ENCODE results near the gene DDX10. TPM values are rescaled to one million over a fixed set of nuclear protein-coding genes. Genes with fewer than 3 reads are reported as not detected.

DDX10 gene
- total and polyA plus RNA-seq, 10 donors, result 17.5 to 39.3 (median 23.0) TPM

GRCh38 chr11:108726077-108726800 is 61.4 kb downstream of the DDX10 start:
- H3K9me3 ChIP-seq, result peaks cover 0 to 9% (median 0%) of the 10 kb centered on the region in 8 donors
- H3K36me3 ChIP-seq, result peaks cover 0 to 51% (median 21%) of the 10 kb centered on the region in 6 donors
- no peak overlapping the region for H3K4me3 ChIP-seq
- H3K4me1 ChIP-seq, result no peaks in the 10 kb centered on the region
- intact Hi-C loops (cut with DNase I; ENCODE audit: low total_unique reads), result no loop called here
- H3K27me3 ChIP-seq (replicated peaks in 1 of 7), result no peaks in the 10 kb centered on the region
- H3K27ac ChIP-seq, result no peak overlapping the region
- DNase-seq, result no peak
- no peak for TF ChIP-seq POLR2A (IDR thresholded peaks at IDR 0.05)
- TF ChIP-seq POLR2AphosphoS5 (IDR thresholded peaks at IDR 0.05), result no peak
- no peak for TF ChIP-seq CTCF (IDR thresholded peaks at IDR 0.05 in 8 of 11, conservative IDR thresholded peaks at IDR 0.05 in 3 of 11)
- WGBS, 5 donors, result 74 to 89% (median 80%) methylated on average over 4 of the region's 4 CpGs

GRCh38 chr11:108727665-108728064 is 62.8 kb downstream of the DDX10 start:
- WGBS, 5 donors, result 72 to 88% (median 82%) methylated on average over 3 of the region's 3 CpGs
- peaks cover 0 to 42% (median 19%) of the 10 kb centered on the region in 6 donors for H3K36me3 ChIP-seq
- H3K4me3 ChIP-seq, result no peak overlapping the region
- intact Hi-C loops (cut with DNase I; ENCODE audit: low total_unique reads), result no loop called here
- H3K9me3 ChIP-seq, result peaks cover 0 to 9% (median 0%) of the 10 kb centered on the region in 8 donors
- H3K27me3 ChIP-seq (replicated peaks in 1 of 7), result no peaks in the 10 kb centered on the region
- no peak for DNase-seq
- H3K27ac ChIP-seq, result no peak overlapping the region
- peaks cover 0 to 1% (median 0%) of the 10 kb centered on the region in 6 donors for H3K4me1 ChIP-seq
- no peak for TF ChIP-seq POLR2AphosphoS5 (IDR thresholded peaks at IDR 0.05)
- no peak for TF ChIP-seq CTCF (IDR thresholded peaks at IDR 0.05 in 8 of 11, conservative IDR thresholded peaks at IDR 0.05 in 3 of 11)
- no peak for TF ChIP-seq POLR2A (IDR thresholded peaks at IDR 0.05)

- peaks cover 0 to 9% (median 0%) of the 10 kb centered on the region in 8 donors for H3K9me3 ChIP-seq
- H3K36me3 ChIP-seq, result peaks cover 0 to 26% (median 7%) of the 10 kb centered on the region in 6 donors
- intact Hi-C loops (cut with DNase I; ENCODE audit: low total_unique reads), result no loop called here
- no peak overlapping the region for H3K4me3 ChIP-seq
- WGBS, 5 donors, result 86 to 97% (median 94%) methylated on average over 7 of the region's 7 CpGs
- no peak for TF ChIP-seq POLR2A (IDR thresholded peaks at IDR 0.05)
- DNase-seq, result no peak
- no peaks in the 10 kb centered on the region for H3K27me3 ChIP-seq (replicated peaks in 1 of 7)
- no peak overlapping the region for H3K27ac ChIP-seq
- peaks cover 0 to 17% (median 7%) of the 10 kb centered on the region in 6 donors for H3K4me1 ChIP-seq
Measured at GRCh38 chr11:108729227-108729871, 64.5 kb downstream of the DDX10 start.

- H3K27ac ChIP-seq, result no peak overlapping the region
- 92 to 97% (median 94%) methylated on average over 8 of the region's 8 CpGs for WGBS, 5 donors
- no peaks in the 10 kb centered on the region for H3K27me3 ChIP-seq (replicated peaks in 1 of 7)
- H3K36me3 ChIP-seq, result peaks cover 0 to 23% (median 0%) of the 10 kb centered on the region in 6 donors
- DNase-seq, result no peak
- intact Hi-C loops (cut with DNase I; ENCODE audit: low total_unique reads), result no loop called here
- H3K9me3 ChIP-seq, result peaks cover 0 to 2% (median 0%) of the 10 kb centered on the region in 8 donors
- no peak for TF ChIP-seq POLR2AphosphoS5 (IDR thresholded peaks at IDR 0.05)
- no peak for TF ChIP-seq CTCF (IDR thresholded peaks at IDR 0.05 in 8 of 11, conservative IDR thresholded peaks at IDR 0.05 in 3 of 11)
- no peak for TF ChIP-seq POLR2A (IDR thresholded peaks at IDR 0.05)
- peaks cover 0 to 28% (median 8%) of the 10 kb centered on the region in 6 donors for H3K4me1 ChIP-seq
- H3K4me3 ChIP-seq, result no peak overlapping the region
Measured at GRCh38 chr11:108732395-108732794, 67.5 kb downstream of the DDX10 start.

All from spleen (tissue), 11 donors.